HTR-8/SVneo (cell line): Measurements from ENCODE around the gene ASAP2.

ENCODE experiments used
- DNase-seq: peaks from one replicate; pipeline ENCODE4 v3.0.0; 2011; ENCODE audit warnings: low spot score, mixed read lengths; ENCODE audit not compliant: insufficient read length
- FAIRE-seq: peaks from 2 replicates; lab custom pipeline; 2011; peaks lifted over from hg19 to GRCh38; lab: Jason Lieb, UNC

ASAP2 gene

GRCh38 chr2:9335322-9335832, 128.8 kb downstream of the ASAP2 start:
- FAIRE-seq: no peak
- DNase-seq: no peak

- FAIRE-seq (no peak), DNase-seq (no peak)
Observed at GRCh38 chr2:9336241-9336575, 129.6 kb downstream of the ASAP2 start.

DNA sequence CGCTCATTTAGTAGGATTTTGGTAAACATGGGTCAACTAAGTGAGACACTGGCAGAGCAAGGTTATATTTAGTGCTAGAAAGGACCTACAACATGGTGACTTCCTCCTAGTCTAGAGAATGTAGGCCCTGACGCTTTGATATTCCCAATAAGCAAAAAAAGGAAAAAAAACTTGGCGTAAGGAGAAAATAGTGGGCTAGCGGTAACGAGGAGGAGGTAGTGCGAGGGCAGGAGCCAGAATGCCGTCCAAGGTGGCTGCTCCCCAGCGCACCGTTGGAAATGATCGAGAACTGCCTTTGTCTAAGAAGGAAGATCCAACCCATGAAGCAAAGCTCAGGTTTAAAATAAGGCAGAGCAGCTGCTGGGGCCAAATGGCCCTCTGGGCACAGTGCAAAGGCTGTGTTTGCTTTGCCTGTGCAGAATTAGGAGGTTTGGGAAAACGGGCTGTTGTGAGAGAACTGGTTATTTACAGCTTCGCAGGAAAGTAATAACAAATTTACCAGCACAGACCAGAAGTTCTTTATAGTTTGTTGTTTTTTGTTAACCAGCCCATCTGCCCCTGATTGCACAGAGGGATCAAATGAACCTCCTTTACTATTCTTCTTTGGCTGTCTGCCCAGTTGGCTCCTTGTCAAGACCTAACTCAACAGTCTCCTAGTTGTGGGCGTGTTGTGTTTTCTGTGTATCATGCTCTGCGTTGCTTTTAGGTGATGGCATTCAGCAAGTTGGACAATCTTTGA, 130.1 kb downstream of the ASAP2 start:
- FAIRE-seq (no peak), DNase-seq (peak; percentile 57)

- DNase-seq: no peak
- no peak for FAIRE-seq
Observed at GRCh38 chr2:9337901-9338300, 131.3 kb downstream of the ASAP2 start.

DNA sequence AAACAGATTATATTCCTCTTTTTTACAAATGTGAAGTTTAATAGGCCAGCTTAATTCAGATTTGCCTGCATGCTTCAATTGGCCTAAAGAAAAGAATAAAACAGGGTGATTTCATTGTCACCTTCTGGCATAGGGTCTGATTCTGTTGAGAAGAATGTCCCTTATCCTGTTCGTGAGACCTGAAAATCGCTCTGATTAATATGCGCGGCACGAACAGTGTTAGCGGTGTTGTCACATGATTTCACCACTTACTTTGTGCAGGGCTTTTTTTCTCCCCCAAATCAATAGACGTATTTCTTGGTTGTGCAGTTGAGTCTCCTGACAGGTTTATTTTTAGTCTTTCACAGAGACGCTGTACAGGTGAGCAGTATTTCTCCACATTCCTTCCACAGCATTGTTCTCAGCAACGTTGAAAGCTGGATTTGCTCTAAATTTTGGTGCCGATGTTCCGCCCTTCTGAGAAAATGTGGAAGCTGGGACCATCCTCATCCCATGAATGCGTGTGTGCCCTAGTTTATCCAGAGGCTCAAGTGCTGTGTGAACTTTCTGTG, 134.8 kb downstream of the ASAP2 start:
- DNase-seq (no peak), FAIRE-seq (no peak)

- DNase-seq (no peak), FAIRE-seq (no peak)
Observed at GRCh38 chr2:9342659-9343058, 136.0 kb downstream of the ASAP2 start.

GRCh38 chr2:9343524-9343923, 136.9 kb downstream of the ASAP2 start:
- FAIRE-seq (no peak), DNase-seq (no peak)

- no peak for DNase-seq
- no peak for FAIRE-seq
Observed at GRCh38 chr2:9344434-9344833, 137.8 kb downstream of the ASAP2 start.

DNA sequence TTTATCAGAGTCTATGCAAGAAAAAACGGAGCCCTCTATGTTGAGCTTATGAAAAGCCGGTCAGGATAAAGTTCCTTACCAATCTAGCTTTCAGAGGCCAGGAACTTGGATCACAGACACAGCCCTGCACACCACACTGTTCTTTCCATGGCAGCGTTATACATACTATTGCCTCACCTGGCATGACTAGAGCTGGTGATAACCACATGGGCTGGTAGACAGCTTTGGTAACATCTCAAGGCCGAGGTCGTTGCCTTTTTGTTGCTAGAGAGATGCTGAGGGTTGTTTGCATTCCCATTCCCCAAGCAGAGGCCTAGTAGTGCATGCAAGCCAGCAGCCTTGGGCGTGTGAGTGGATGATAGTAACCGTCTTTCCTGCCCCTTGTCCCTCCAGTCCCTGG, 138.7 kb downstream of the ASAP2 start:
- FAIRE-seq (no peak), DNase-seq (no peak)

DNA sequence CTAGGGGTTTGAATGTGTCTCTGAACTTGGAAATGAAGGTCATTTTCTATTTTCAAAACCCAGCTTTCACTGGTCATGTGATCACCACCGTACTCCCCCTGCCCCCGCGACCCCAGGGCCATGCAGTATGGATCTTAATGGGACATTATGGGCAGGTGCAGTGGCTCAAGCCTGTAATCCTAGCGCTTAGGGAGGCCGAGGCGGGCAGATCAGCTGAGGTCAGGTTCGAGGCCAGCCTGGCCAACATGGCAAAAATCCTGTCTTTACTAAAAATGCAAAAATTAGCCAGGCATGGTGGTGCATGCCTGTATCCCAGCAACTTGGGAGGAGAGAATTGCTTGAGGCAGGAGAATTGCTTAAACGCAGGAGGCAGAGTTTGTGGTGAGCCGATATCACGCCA, 139.4 kb downstream of the ASAP2 start:
- DNase-seq (no peak), FAIRE-seq (no peak)

DNA sequence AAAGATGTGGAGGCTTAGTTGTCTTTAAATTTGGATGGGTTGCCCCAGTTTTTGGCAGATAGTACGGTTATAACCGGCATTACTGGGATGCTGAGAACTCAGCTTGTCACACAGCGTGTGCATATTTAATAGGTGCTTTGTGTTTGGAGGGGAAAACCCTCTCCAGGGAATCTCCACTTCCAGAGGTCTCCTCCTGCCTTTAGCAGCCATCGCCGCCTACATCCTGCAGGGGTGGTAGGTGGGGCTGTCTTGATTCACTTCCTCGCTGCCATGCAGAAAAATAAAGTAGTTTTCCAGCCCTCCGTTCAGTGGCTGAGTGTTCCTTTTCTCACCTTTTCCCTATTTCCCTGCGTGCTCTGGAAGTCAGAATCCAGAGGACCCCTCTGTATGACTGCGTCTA, 140.3 kb downstream of the ASAP2 start:
- FAIRE-seq: no peak
- DNase-seq: no peak

DNA sequence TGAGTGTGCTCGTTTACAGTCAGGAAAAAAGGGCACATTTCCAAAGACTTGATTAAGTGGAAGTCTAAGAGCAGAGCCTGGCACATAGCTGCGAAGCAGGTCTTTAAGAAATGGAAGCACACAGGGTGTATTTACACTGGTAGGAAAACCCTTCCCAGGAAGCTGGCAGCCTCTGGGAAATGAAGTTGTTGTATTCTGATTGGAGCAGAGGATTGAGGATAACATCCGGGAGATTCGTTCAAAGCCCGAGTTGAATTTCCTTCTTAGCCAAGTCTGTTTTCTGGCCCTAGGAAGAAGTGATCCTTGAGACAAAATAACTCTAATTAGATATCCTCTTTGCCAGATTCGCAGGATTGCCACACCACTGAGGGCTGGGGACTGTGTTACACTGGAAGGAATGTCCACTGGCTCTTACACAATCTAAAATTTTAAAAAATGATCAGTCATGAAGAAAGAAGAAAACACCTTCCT, 140.8 kb downstream of the ASAP2 start:
- FAIRE-seq: no peak
- DNase-seq: no peak

GRCh38 chr2:9354318-9354717, 147.7 kb downstream of the ASAP2 start:
- DNase-seq (no peak), FAIRE-seq (no peak)

DNA sequence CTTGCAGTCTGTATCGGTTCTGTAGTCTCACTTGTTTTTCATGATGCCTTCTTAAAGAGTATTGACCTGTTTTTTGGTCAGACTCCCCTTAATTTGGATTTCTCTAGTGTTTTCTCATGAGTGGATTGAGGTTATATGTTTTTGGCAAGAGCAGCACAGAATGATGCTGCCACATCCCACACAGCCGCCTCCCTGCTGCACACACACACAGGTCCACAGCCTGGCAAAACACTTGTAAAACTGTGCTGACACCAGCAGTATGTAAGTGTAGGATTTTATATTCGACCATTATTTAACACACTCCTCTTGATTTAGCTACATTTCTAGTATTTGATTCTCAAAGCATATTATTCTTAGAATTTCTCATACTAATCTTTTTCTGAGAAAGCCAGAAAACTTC, 148.7 kb downstream of the ASAP2 start:
- DNase-seq (no peak), FAIRE-seq (no peak)

DNA sequence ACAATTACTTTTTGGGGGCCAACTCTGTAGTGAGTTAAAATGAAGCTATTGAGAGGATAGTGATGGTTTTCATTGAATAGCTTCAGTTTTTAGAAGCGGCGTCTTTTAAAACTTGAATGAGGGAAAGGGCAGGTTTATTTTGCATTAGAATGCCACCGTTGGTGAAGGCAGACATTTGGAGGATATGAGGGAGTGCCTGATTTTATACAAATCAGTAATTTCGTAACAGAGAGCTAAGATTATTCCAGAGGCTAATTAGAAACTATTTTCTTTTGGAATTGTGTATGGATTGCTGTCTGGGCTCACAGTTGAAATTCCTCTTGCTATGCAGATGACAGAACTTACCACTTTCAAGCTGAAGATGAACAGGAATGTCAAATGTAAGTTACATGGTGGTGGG, 149.1 kb downstream of the ASAP2 start:
- DNase-seq: no peak
- FAIRE-seq: no peak

GRCh38 chr2:9356261-9356660, 149.6 kb downstream of the ASAP2 start:
- DNase-seq: no peak
- no peak for FAIRE-seq

GRCh38 chr2:9358846-9359245, 152.2 kb downstream of the ASAP2 start:
- FAIRE-seq (no peak), DNase-seq (no peak)

GRCh38 chr2:9359463-9359862, 152.9 kb downstream of the ASAP2 start:
- DNase-seq: no peak
- no peak for FAIRE-seq

DNA sequence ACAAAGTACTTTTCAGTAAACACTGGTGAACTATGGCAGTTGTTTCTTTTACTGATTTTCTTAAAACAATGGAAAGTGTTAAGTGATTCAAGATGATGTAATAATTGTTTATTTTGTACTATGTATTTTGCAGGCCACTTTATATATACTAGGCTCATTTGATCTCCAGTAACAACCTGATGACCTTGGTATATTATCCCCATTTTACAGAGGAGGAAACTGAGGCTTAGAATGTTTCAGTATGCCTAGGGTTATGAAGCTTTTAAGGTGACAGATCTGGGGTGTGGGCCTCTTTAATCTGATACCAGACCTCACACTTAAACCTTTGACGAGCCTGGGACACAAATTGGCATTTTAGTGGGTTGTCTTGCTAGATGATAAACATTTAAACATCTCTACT, 153.5 kb downstream of the ASAP2 start:
- no peak for FAIRE-seq
- DNase-seq: no peak

DNA sequence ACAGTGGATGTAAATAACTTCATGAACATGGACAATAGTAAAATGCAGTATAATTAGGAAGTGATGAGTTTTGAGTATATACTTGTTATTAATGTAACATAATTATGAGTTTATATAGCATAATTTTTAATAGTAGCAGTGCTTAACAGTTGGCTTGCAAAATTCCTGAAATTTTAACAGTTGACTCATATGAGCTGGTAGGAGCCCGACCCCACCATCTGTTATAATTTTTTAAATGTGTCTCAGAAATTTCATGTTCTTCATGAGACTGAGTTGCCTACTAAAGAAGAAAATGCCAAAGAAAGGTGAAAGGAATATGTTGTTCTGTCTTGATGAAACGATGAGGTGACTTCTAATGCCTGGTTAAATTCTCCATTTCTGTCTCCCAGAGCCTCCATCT, 154.1 kb downstream of the ASAP2 start:
- FAIRE-seq: no peak
- DNase-seq: no peak

DNA sequence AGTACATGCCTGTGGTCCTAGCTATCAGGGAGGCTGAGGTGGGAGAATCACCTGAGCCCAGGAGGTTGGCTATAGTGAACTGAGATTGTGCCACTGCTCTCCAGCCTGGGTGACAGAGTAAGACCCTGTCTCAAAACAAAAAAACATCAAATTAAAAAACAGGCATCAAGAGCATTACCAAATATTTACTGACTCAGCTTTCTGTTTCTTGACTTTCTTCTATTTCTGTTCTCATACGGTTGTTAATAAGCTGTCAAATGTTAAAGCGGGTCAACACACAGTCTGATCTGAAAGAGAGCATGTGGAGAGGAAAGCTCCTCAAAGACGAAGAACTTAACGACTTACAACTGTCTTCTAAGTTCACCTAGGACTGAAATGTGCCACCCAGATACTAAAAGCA, 157.8 kb downstream of the ASAP2 start:
- no peak for DNase-seq
- FAIRE-seq: no peak
